ENCODE results near the gene PLPPR5. TPM values are rescaled to one million over a fixed set of nuclear protein-coding genes. Genes with fewer than 3 reads are reported as not detected.
"Not testable (repeated sequence)": the region's sequence is repeated elsewhere in the genome, so short reads cannot be mapped to it uniquely, and the experiment has no call there.

Gene PLPPR5
- total RNA-seq, 1 experiment from 2014 or later: 0.04 TPM

DNA sequence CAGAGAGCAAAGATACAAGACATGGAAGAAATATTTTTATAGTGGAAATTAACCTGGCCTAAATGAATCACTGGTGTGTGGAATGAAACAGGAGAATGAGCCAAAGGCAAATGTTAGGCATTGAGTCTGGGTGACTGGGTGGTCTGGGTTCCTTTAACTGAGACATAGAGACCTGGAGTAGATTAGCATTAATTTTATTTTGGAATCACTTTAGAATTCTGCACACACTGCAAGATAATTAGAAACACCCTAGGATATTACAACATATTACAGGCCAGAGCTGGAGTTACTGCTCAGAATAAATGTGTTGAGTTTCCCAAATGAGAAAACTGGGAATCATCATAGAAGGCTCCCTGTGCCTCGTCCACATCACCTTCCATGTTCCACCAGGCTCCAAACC lies 85.5 kb downstream of the PLPPR5 start:
- DNase-seq (ENCODE audit: low spot score): no peak

DNA sequence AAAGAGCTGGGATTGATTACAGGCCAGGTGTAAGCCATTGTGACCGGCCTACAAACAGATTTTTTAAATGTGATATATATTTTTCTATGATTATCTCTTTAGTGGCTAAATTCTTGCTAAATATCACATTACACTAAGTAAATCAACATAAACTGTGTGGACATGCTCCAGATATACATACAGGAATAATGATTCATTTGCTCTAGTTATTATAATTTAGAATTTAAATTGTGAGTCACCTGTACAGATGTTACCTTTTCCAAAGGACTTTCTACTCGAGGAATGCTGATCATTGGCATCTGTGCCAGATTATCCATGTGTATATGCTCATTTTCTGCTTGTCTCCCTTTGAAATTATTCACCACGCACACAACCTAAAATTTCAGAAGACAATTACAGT lies 90.1 kb downstream of the PLPPR5 start:
- no peak for DNase-seq (ENCODE audit: low spot score)

DNA sequence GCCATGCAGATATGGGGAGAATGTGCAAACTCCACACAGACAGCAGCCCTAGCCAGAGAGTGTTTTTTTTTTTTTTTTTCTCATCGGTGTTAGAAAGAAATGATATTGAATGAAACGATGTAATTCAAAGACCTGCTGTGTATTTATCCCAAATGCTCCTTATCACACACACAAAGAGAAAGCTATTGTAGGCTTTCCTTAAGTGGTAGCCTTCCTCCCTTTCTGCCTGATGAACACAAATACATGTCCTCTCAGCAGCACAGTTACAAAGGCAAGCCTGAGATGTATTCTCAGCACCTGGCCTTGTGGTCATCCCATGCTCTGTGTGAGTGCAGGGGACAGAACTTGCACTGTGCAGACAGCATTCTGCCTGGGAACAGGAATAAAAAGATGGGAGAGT lies 93.8 kb downstream of the PLPPR5 start:
- DNase-seq (ENCODE audit: low spot score): no peak

DNA sequence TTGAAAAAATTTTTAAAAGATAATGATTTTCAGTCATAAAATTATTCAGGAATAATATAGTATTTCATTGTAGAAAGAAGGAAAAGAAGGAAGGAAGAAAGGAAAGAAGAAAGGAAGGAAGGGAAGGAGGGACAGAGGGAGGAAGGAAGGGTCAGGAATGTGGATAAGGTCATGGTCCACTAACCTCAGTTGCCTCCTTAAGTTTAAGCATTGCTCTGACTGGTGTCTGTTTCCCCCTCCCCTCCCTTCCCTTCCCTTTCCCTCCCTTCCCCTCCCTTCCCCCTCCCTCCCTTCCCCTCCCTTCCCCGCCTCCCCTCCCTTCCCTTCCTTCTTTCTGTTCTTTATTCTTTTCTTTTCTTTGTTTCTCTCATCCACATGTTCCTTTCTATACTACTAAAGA lies 95.7 kb downstream of the PLPPR5 start:
- DNase-seq (ENCODE audit: low spot score): no peak

DNA sequence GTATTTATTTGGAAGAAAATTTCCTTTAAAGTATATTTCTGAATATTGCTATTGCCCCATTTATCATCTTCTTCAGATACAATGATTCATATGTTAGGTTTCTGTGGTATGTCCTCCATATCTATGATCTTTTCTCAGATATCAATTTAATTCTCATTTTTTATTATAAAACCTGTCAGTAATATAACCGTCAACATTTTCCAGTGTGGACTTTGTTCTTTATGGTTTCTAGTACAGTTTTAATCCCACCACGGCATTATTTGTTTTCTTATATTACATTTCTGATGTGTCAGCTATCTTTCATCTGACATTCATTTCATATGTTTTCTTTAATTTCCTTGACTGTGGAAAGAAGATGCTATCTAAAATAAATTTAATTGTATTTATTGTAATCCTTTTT lies 97.9 kb downstream of the PLPPR5 start:
- DNase-seq (ENCODE audit: low spot score): no peak

DNA sequence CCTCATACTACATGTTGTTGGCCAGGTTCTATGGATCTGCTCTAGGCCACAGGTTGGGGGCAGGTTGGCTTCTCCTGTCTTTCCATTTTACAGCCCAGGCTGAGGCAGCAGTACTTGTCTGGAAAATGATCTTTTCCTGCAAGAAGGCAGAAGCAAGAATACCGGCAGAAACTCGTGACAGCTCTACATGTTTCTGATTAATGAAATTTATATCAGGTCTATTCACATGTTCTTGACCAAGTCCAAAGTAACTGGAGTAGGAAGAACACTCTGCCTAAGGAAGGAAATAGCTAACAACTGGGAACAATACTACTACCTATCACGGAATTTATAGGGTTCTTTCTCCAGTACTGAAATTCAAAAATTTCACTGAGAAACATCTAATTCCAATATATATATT lies 98.3 kb downstream of the PLPPR5 start:
- no peak for DNase-seq (ENCODE audit: low spot score)

DNA sequence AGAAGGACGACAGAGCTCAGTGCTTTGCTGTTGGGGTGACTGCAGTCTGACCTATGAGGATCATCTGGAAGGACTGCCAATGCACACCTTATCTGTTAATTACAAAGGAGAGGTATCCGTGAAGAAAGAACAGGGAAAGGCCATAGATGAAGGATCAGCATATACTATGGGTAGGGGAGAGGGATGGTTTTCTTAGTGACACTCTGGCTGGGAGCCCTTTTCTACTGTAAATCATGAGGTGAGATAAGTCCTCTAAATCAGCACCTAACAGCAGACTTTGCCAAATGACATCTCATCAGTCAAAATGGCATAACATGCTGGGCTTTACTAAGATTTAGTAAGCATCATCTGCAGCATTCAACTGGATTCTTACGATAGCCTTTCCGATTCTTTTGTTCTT lies 100.0 kb downstream of the PLPPR5 start:
- DNase-seq (ENCODE audit: low spot score): no peak

DNA sequence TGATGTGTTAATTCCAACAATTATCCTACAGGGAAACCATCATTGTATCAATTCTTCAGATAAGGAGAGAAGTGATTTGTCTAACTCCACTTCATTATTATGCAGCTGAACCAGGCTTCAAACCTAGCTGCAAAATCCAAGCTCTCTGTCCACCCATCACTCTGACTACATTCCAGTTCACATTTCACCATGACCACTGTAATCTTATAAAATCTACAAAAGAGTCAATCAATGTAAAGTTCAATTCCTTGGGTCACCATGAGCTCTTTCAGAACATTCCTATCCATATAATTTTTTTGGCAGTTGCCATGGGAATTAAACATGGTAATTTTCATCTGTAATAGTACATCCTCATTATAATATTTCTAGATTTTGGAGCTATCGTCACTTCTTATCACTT lies 100.9 kb downstream of the PLPPR5 start:
- DNase-seq (ENCODE audit: low spot score): no peak

DNA sequence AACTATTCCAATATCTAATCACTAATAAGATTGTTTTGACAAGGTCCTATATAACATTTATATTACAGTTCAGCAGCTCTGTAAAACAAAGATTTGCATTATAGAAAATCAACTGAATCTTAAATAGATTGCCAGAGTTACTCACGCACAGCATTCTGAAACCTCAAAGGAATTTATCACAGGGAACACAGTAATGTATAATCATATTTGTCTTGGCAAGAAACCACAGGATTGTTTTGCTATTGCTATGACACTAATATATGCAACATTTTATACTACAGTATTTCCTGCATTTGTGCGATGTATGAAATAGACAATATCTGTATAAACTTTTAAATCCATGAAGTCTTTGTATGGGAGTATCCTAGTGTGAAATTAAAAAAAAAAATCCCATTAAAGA lies 101.4 kb downstream of the PLPPR5 start:
- DNase-seq (ENCODE audit: low spot score): no peak

DNA sequence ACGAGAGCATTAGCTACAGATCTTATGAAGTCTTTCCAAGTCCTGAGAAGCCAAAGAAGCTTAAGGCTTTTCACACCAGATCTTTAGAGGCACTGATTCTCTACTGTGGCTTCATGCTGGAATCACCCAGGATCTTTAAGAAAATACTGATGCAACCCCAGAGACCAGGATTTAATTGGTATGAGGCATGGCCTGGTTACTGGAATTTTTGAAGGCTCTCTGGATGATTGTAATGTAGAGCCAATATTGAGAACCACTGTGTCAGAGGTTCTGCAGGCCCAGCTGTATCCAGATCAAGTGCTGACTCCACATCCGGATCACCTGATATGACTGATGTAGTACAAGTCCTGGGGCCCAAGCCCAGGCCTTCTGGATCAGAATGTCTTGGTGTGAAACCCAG lies 105.7 kb downstream of the PLPPR5 start:
- no peak for DNase-seq (ENCODE audit: low spot score)

DNA sequence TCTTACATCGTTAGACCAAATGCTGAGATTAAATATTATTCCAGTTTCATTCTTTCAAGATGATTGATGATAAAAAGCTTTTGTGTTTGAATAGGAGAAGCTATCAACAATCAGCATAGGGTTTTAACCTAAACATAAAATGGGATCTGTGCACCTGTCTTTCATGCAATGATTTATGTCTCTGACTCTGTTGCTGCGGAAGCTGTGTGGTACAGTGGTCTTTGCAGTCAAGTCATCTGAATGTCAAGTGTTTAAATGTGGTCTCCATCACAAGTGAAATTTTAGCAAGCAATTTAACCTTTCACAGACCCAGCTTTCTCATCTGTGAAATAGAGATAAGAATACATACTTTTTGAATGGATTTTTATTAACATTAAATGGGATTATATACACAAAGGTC lies 107.2 kb downstream of the PLPPR5 start:
- no peak for DNase-seq (ENCODE audit: low spot score)

DNA sequence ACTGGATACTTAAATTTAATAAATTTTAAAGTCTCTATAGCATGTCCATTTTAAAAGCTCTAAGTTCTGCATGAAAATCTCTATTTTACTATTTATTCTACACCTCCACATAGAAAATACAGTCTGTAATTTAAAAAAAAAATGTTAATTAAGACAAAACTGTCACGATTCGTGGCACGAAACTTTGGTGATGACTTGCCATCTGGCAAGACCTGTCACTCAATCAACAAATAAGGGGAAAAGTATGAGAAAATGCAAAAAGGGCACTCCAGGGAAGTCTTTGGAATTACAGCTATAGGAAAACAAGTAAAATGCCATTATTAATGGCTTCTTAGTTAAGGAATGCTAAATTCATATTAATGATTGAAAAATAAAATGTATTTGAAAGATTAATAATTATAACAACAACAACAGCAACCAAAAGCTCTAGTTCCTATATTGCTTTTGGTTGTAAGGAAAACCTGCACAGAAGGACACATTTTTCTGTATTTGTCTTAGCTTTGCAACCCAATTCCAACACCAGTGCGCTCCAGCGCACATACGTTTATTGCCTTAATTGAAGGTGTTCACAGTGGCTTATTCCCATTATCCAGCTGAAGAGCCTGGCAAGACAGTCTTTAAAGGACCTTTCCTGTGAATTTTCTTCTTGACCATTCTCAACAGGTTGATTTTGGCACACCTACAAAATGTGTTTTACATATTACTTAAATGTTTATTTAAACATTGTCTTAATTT lies 107.8 kb downstream of the PLPPR5 start:
- DNase-seq (ENCODE audit: low spot score): no peak

DNA sequence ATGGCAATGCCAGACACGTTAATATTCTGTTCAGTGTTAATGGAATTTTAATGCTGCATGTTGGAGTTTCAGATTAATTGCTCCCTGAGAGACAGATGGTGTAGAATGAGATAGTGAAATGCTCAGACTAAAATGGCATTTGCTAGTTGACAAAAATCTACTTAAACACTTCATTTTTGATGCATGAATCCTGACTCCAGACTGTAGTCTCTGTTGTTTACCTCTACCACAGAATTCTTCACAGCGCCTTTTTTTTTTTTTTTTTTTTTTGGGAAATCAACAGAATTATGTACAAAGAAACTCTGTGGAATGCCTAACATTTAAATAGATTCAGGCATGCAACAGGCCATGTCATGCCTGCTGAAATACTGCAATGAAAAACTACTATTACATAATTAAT lies 111.3 kb downstream of the PLPPR5 start:
- no peak for DNase-seq (ENCODE audit: low spot score)

DNA sequence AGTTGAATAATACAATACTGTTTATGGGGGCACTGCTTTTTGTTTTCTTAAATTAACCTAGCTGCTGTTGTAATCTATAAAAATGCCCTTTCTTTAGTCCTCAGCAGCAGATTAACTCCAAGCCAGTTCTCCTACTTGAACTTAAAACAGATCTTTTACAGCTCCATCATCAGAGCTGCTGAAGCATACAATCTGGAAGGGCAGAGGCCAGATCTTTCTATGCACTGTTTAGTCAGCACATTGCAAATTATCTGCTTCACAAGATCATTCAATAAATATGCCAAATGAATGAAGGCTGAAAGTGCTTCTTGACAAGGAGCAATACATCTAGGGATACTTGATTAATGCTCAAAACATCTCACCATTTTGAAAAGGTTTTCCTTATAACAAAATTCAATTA lies 115.8 kb downstream of the PLPPR5 start:
- no peak for DNase-seq (ENCODE audit: low spot score)

DNA sequence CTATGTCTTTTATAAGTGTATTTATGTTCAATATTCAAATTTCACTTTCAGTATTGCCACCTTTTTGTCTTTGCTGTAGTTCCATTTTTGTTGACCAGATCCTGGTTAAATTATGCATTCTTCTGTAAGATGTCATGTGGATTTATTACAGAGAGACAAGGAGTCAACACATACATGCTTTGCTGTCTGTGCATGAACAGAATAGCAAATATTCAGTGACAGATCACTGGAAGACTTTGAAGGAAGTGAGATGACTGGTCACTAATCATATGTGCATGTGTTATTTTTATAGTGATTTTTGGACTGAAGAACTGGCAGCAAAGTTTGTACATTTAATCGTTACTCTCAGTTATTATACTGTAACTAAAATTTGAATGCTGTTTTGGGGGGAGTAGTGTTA lies 117.2 kb downstream of the PLPPR5 start:
- no peak for DNase-seq (ENCODE audit: low spot score)

DNA sequence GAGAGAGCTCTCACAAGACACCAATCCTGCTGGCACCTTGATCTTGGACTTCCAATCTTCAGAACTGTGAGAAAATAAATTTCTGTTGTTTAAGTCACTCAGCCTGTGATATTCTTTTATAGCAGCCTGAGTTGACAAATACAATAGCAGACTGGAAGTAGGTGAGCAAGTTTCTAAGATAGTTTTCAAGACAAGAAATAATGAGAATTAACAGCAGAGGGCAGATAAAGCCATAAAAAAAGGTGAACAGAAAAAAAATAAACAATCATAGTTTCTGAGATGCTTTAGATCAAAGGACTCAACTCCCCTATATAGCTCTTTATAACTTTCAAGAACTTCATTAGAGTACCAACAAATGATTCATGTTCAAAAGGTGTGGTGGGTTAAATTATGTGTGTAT lies 119.8 kb downstream of the PLPPR5 start:
- no peak for DNase-seq (ENCODE audit: low spot score)

DNA sequence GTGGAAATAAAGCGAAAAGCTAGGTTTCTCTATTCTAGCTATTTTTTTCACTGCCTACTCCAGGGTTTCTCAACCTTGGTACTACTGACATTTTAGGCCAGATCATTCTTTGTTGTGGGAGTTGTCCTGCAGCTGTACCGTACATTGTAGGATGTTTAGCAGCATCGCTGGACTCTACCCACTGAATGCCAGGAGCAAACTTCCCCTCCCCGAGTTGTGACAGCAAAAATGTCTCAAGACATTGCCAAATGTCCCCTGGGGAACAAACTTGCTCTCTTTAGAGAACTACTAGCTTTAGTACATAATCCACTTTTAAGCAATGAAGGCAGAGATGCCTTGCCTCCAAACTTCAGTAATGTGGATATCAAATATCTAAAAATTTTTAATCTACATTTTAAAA lies 122.8 kb downstream of the PLPPR5 start:
- no peak for DNase-seq (ENCODE audit: low spot score)

DNA sequence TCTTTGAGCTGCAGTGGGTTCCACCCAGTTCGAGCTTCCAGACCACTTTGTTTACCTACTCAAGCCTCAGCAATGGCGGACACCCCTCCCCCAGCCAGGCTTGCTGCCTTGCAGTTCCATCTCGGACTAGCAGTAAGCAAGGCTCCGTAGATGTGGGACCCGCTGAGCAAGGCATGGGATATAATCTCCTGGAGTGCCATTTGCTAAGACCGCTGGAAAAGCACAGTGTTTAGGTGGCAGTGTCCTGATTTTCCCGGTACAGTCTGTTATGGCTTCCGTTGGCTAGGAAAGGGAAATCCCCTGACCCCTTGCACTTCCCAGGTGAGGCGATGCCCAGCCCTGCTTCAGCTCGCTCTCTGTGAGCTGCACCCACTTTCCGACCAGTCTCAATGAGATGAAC lies 123.4 kb downstream of the PLPPR5 start:
- not testable (repeated sequence) for DNase-seq (ENCODE audit: low spot score)

DNA sequence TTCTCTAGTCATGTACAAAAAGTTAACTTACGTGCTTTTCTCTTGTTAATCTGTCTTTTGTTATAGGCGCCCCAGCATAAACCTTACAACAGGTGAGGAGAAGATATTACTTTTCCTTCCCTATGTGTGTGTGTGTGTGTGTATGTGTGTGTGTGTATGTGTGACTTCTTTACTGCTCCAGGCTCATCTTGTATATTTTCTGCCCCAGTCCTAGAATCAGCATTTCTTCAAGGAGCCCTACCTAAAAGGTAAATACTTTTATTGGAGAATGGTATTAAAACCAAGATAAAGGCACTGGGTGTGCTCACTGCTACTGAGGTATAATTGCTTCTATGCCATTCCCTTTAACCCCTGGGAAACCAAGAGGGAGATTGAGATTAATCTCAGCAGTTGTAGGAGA lies 129.8 kb downstream of the PLPPR5 start:
- DNase-seq (ENCODE audit: low spot score): no peak

DNA sequence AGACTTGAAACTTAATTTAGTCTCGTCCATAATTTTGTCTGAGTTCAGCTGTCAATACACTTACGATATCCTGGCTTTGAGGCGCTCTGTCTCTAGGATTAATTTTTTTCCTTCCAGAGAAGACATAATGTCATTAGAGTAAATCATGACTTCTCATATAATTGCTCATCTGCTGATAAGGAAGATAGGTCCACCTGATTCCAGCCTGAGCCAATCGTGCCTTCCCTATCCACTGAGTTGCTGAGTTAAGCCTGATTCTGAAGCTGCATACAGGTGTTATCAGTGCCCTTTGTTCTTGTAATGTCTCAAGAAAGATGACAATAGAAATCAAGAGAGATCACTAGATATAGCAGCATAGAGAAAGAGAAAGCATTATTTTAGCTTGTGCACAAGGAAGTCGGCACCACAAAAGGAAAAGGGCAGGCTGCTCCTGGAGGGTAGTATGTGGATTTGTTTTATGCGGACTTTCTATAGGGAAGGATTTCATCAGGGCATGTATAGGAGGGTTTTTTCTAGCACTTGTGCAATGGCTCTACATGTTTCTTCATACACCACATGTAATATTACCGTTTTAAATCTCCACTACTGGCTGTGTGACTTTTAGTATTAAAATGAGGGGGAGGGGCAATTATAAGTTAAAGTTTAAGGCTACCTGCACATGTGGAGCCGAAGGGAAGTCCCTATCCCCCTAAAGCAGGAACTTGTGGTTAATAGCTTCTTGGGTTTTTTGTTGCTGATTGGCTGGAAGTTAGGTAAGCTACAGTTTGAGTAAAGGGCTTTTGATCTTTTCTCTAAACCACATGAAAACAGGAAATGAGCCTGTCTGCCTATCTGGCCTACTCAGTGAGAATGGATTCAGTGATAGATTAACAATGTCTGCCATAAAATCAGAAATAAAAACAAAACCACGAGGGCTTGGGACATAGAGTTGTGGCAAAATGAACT lies 133.4 kb downstream of the PLPPR5 start:
- DNase-seq (ENCODE audit: low spot score): peak; percentile 18

DNA sequence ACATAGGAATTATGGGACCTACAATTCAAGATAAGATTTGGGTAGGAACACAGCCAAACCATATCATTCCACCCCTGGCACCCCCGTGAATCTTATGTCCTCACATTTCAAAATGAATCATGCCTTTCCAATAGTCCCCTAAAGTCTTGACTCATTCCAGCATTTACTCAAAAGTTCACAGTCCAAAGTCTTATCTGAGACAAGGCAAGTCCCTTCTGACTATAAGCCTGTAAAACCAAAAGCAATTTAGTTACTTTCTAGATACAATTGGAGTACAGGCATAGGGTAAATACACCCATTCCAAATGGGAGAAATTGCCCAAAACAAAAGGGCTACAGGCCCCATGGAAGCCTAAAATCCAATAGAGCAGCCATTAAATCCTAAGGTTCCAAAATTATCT lies 138.9 kb downstream of the PLPPR5 start:
- DNase-seq (ENCODE audit: low spot score): no peak

DNA sequence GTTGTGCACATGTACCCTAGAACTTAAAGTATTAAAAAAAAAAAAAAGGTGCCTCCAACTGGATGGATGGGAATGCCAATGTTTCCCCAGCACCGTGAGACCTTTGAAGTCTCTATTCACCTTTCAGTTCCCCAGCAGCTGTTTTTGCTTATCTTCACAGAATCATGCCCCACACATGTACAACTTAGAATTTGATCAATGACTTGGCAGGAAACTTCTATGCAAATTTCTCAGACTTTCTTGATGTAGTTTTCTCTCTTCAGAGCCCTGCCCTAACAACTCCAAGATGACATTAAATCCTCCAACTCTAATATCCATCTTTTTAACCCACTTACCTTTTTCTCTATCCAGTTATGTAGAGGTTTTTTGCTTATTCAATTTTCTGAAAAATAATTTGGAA lies 144.3 kb downstream of the PLPPR5 start:
- DNase-seq (ENCODE audit: low spot score): no peak

DNA sequence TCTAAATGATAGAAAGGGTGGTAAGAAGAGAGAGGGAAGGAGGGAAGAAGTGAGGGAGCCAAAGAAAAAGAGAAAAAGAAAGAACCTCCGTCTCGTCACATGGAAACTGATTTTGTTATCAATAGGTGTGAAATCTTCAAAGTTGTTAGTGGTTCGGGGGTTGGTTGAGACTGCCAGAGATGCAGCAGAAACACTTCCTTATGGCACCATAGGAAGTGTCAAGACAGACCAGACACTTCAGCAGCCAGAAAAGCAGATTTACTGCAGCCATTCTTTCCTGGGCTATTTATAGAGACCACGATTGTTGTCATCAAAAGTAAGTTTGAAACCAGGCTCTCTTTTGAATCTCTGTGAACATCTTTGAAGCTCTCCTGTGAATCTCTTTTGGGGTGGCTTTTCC lies 150.5 kb downstream of the PLPPR5 start:
- no peak for DNase-seq (ENCODE audit: low spot score)
